CD8-positive, alpha-beta memory T cell (primary cell): Measurements from ENCODE around the gene MICOS13. TPM values are rescaled to one million over a fixed set of nuclear protein-coding genes. Genes with fewer than 3 reads are reported as not detected.

Experiments
- CTCF ChIA-PET: fragments of 350-600 bp; sonication (Branson Sonifier 250); formaldehyde crosslinking; loops from one replicate; lab custom pipeline; 2021; ENCODE audit warnings: antibody characterized with exemption; lab: Charles Lee
- POLR2A ChIA-PET: fragments of 350-600 bp; sonication (Branson Sonifier 250); formaldehyde crosslinking; loops from one replicate; lab custom pipeline; 2021; ENCODE audit warnings: antibody characterized with exemption; lab: Charles Lee
- DNase-seq, 5 donors: peaks; one replicate each; pipeline versions ENCODE4 v3.0.0 to v3.0.0-alpha.2; 2020 to 2022; ENCODE audit warnings: mixed read lengths in 1 of 5
- H3K27ac ChIP-seq: one replicate; pipeline ENCODE4 v1.7.0; 2013; ENCODE audit warnings: low read depth, mild to moderate bottlenecking, low read length, moderate library complexity
- H3K27me3 ChIP-seq: 2 replicates; pipeline ENCODE4 v1.7.0; 2013; ENCODE audit warnings: low read length, mild to moderate bottlenecking; ENCODE audit not compliant: insufficient read depth, poor library complexity, severe bottlenecking
- H3K36me3 ChIP-seq: 2 replicates; pipeline ENCODE4 v1.7.0; 2013; ENCODE audit warnings: mild to moderate bottlenecking, low read length, moderate library complexity; ENCODE audit not compliant: insufficient read depth
- H3K4me1 ChIP-seq: 2 replicates; pipeline ENCODE4 v1.7.0; 2013; ENCODE audit warnings: mild to moderate bottlenecking, low read length, moderate library complexity; ENCODE audit not compliant: insufficient read depth
- H3K4me3 ChIP-seq: 2 replicates; pipeline ENCODE4 v1.7.0; 2013; ENCODE audit warnings: mild to moderate bottlenecking, low read length
- H3K9me3 ChIP-seq: 2 replicates; pipeline ENCODE4 v1.7.0; 2013; ENCODE audit warnings: mild to moderate bottlenecking, low read length
- H3K27ac Mint-ChIP-seq, 8 donors: one replicate each; pipeline ENCODE4 v1.8.0; 2020 to 2021; ENCODE audit warnings: mixed read lengths in 8 of 8, mild to moderate bottlenecking in 6 of 8, inconsistent platforms in 3 of 8, moderate library complexity in 3 of 8
- H3K27me3 Mint-ChIP-seq, 2 donors: one replicate each; pipeline ENCODE4 v1.8.0; 2020 to 2021; ENCODE audit warnings: mixed read lengths in 2 of 2, mild to moderate bottlenecking in 1 of 2, moderate library complexity in 1 of 2
- H3K36me3 Mint-ChIP-seq, 3 donors: one replicate each; pipeline ENCODE4 v1.8.0; 2020 to 2021; ENCODE audit warnings: mixed read lengths in 3 of 3, inconsistent platforms in 1 of 3, mild to moderate bottlenecking in 1 of 3
- H3K4me1 Mint-ChIP-seq, 3 donors: one replicate each; pipeline ENCODE4 v1.8.0; 2020 to 2021; ENCODE audit warnings: mixed read lengths in 3 of 3, inconsistent platforms in 1 of 3, mild to moderate bottlenecking in 1 of 3
- H3K4me3 Mint-ChIP-seq, 7 donors: one replicate each; pipeline ENCODE4 v1.8.0; 2020 to 2021; ENCODE audit warnings: mixed read lengths in 7 of 7, mild to moderate bottlenecking in 6 of 7, moderate library complexity in 4 of 7, inconsistent platforms in 2 of 7
- H3K9me3 Mint-ChIP-seq, 5 donors: one replicate each; pipeline ENCODE4 v1.8.0; 2020 to 2022; ENCODE audit warnings: mixed read lengths in 5 of 5, mild to moderate bottlenecking in 3 of 5, moderate library complexity in 2 of 5, inconsistent platforms in 1 of 5
- polyA plus RNA-seq: library from polyadenylated mRNA; unstranded; fragments of 300-500 nt; fragmentation: Illumina TruSeq; gene quantifications from one replicate; pipeline ENCODE4 v1.2.3, GENCODE V29; 2021
- total RNA-seq, 2 experiments: library from RNA; stranded (reverse); gene quantifications; one replicate each; pipeline ENCODE4 v1.2.3, GENCODE V29; 2021

The MICOS13 gene
- total RNA-seq (10 to 100 TPM; 60.6 to 62.1 TPM), polyA plus RNA-seq (117 TPM)

GRCh38 chr19:5680437-5681368 is at the start of gene MICOS13, which contains the start of gene HSD11B1L:
Gene MICOS13 (minus strand): TSS chr19:5680516. CDS start chr19:5680486, 30 bp downstream.
Gene HSD11B1L (plus strand): TSS chr19:5681027. CDS start chr19:5684833, 3,806 bp downstream.
- Histone ChIP-seq H3K4me1 (peaks cover 21% of the 10 kb centered on the region), H3K36me3 (no peaks in the 10 kb centered on the region), H3K9me3 (no peaks in the 10 kb centered on the region), H3K27me3 (no peaks in the 10 kb centered on the region), H3K4me3 (peak within 1 kb of the TSS; percentile 99), H3K27ac (peak within 1 kb of the TSS; percentile 98)
- POLR2A ChIA-PET = interaction anchor here (1.7 kb wide), 1 partner anchor 10 kb away, joined by 4 read pairs; no protein-coding TSS in a partner anchor
- CTCF ChIA-PET = interaction anchor here (1.1 kb wide), 1 partner anchor 9 kb away, joined by 4 read pairs; the partner anchor contains the start of gene RPL36
- peak within 1 kb of the TSS; percentile 88 to 100 (median 100) for H3K27ac Mint-ChIP-seq
- H3K36me3 Mint-ChIP-seq = peaks cover 0 to 11% (median 0%) of the 10 kb centered on the region in 3 donors
- peaks cover 0 to 2% of the 10 kb centered on the region in 2 donors for H3K27me3 Mint-ChIP-seq
- H3K4me1 Mint-ChIP-seq = peaks cover 18 to 31% (median 31%) of the 10 kb centered on the region in 3 donors
- H3K9me3 Mint-ChIP-seq = no peaks in the 10 kb centered on the region
- peak; percentile 96 to 99 (median 99) for DNase-seq
- H3K4me3 Mint-ChIP-seq = peak within 1 kb of the TSS; percentile 85 to 97 (median 92)

- Histone ChIP-seq H3K36me3 (no peaks in the 10 kb centered on the region), H3K9me3 (no peaks in the 10 kb centered on the region), H3K27me3 (no peaks in the 10 kb centered on the region), H3K27ac (no peak overlapping the region), H3K4me1 (no peaks in the 10 kb centered on the region), H3K4me3 (no peak overlapping the region)
- Mint-ChIP-seq H3K36me3 (peaks cover 0 to 6% (median 0%) of the 10 kb centered on the region in 3 donors), H3K4me1 (no peaks in the 10 kb centered on the region), H3K27ac (no peak overlapping the region), H3K9me3 (peaks cover 0 to 2% (median 0%) of the 10 kb centered on the region in 5 donors), H3K27me3 (peaks cover 8 to 12% of the 10 kb centered on the region in 2 donors), H3K4me3 (no peak overlapping the region)
- POLR2A ChIA-PET = interaction anchor here (0.6 kb wide), 1 partner anchor 36 kb away, joined by 3 read pairs; no protein-coding TSS in a partner anchor
- CTCF ChIA-PET = interaction anchor here (1.4 kb wide), 1 partner anchor 38 kb away, joined by 3 read pairs; the partner anchor contains the start of gene RPL36
- no peak for DNase-seq
Measured at GRCh38 chr19:5727453-5728050, 47.2 kb upstream of the MICOS13 start.

- peak; percentile 96 to 99 (median 99) for DNase-seq
- ChIA-PET CTCF (interaction anchor here (0.6 to 4.5 kb wide), 8 partner anchors 11 to 84 kb away, joined by 3 to 47 read pairs (median 4); partner anchors contain the start of genes DUS3L and RPL36), POLR2A (interaction anchor here (0.5 to 2.0 kb wide), 5 partner anchors 27 to 395 kb away, joined by 3 to 28 read pairs (median 7); partner anchors contain the start of genes RPL36, SAFB, SAFB2 and VMAC)
- Mint-ChIP-seq H3K9me3 (no peaks in the 10 kb centered on the region), H3K27me3 (peaks cover 0 to 5% of the 10 kb centered on the region in 2 donors), H3K4me3 (peak within 1 kb of the TSS; percentile 89 to 96 (median 92)), H3K36me3 (peaks cover 0 to 14% (median 0%) of the 10 kb centered on the region in 3 donors), H3K27ac (peak within 1 kb of the TSS; percentile 93 to 98 (median 95)), H3K4me1 (peaks cover 21 to 32% (median 28%) of the 10 kb centered on the region in 3 donors)
- Histone ChIP-seq H3K27ac (peak within 1 kb of the TSS; percentile 91), H3K27me3 (no peaks in the 10 kb centered on the region), H3K36me3 (peaks cover 3% of the 10 kb centered on the region), H3K4me1 (peaks cover 22% of the 10 kb centered on the region), H3K9me3 (no peaks in the 10 kb centered on the region), H3K4me3 (peak within 1 kb of the TSS; percentile 93)
Measured at GRCh38 chr19:5719961-5720790, 39.9 kb upstream of the MICOS13 start, which contains the start of the genes CATSPERD and LONP1. Gene CATSPERD (plus strand): TSS chr19:5720637. CDS start chr19:5720738, 101 bp downstream. Gene LONP1 (minus strand): TSS chr19:5720146. CDS start chr19:5720132, 14 bp downstream.

GRCh38 chr19:5719274-5719960 is 39.1 kb upstream of the MICOS13 start:
- CTCF ChIA-PET = interaction anchor here (0.6 to 4.5 kb wide), 7 partner anchors 11 to 85 kb away, joined by 3 to 47 read pairs (median 3); partner anchors contain the start of genes DUS3L and RPL36
- POLR2A ChIA-PET = interaction anchor here (0.6 to 2.0 kb wide), 6 partner anchors 26 to 185 kb away, joined by 3 to 28 read pairs (median 10); partner anchors contain the start of genes DUS3L, RPL36, SAFB and SAFB2
- Mint-ChIP-seq H3K9me3 (no peaks in the 10 kb centered on the region), H3K4me1 (peaks cover 21 to 32% (median 28%) of the 10 kb centered on the region in 3 donors), H3K27me3 (no peaks in the 10 kb centered on the region), H3K36me3 (peaks cover 0 to 14% (median 0%) of the 10 kb centered on the region in 3 donors), H3K27ac (peak overlapping the region; percentile 92 to 98 (median 95)), H3K4me3 (peak overlapping the region; percentile 89 to 96 (median 92))
- peaks cover 22% of the 10 kb centered on the region for H3K4me1 ChIP-seq
- H3K27me3 ChIP-seq = no peaks in the 10 kb centered on the region
- H3K27ac ChIP-seq = peak overlapping the region; percentile 91
- H3K9me3 ChIP-seq = no peaks in the 10 kb centered on the region
- H3K36me3 ChIP-seq = peaks cover 3% of the 10 kb centered on the region
- peak in 1 of 5 donors; percentile 33 for DNase-seq
- peak overlapping the region; percentile 93 for H3K4me3 ChIP-seq

- POLR2A ChIA-PET = interaction anchor here (0.6 to 1.5 kb wide), 3 partner anchors 28 to 73 kb away, joined by 3 to 12 read pairs (median 3); partner anchors contain the start of gene DUS3L
- no peak for DNase-seq
- H3K27ac ChIP-seq = peak overlapping the region; percentile 91
- H3K36me3 ChIP-seq = peaks cover 3% of the 10 kb centered on the region
- H3K9me3 ChIP-seq = no peaks in the 10 kb centered on the region
- H3K9me3 Mint-ChIP-seq = no peaks in the 10 kb centered on the region
- H3K4me1 ChIP-seq = peaks cover 22% of the 10 kb centered on the region
- H3K27ac Mint-ChIP-seq = peak overlapping the region; percentile 85 to 98 (median 95)
- H3K4me3 Mint-ChIP-seq = peak overlapping the region; percentile 87 to 96 (median 92)
- peaks cover 0 to 20% (median 4%) of the 10 kb centered on the region in 3 donors for H3K36me3 Mint-ChIP-seq
- H3K4me1 Mint-ChIP-seq = peaks cover 23 to 32% (median 28%) of the 10 kb centered on the region in 3 donors
- H3K27me3 ChIP-seq = no peaks in the 10 kb centered on the region
- no peaks in the 10 kb centered on the region for H3K27me3 Mint-ChIP-seq
- CTCF ChIA-PET = interaction anchor here (0.7 to 4.5 kb wide), 4 partner anchors 10 to 29 kb away, joined by 3 to 47 read pairs (median 4); partner anchors contain the start of gene RPL36
- H3K4me3 ChIP-seq = peak overlapping the region; percentile 93
Measured at GRCh38 chr19:5718579-5719273, 38.4 kb upstream of the MICOS13 start.
